Upper lobe of right lung (tissue), 1 donor: ENCODE results near the gene AIFM2. TPM values are rescaled to one million over a fixed set of nuclear protein-coding genes. Genes with fewer than 3 reads are reported as not detected.
"Not testable (repeated sequence)": the region's sequence is repeated elsewhere in the genome, so short reads cannot be mapped to it uniquely, and the experiment has no call there.

Experiments used
- ATAC-seq: fragments of 200-7000 bp; cut with Tn5 transposase; one replicate; pipeline ENCODE4 v1.9.1; 2020; ENCODE audit warnings: mild to moderate bottlenecking, moderate library complexity
- DNase-seq: peaks from one replicate; pipeline ENCODE4 v3.0.0-alpha.2; 2020
- H3K27ac ChIP-seq: fragments of 200-600 bp; one replicate; pipeline ENCODE4 v1.8.0; 2022
- H3K27me3 ChIP-seq: fragments of 200-600 bp; one replicate; pipeline ENCODE4 v1.8.0; 2022; ENCODE audit warnings: mild to moderate bottlenecking
- H3K36me3 ChIP-seq: fragments of 200-600 bp; one replicate; pipeline ENCODE4 v1.8.0; 2022
- H3K4me1 ChIP-seq: fragments of 200-600 bp; one replicate; pipeline ENCODE4 v1.8.0; 2022
- H3K4me3 ChIP-seq: fragments of 200-600 bp; one replicate; pipeline ENCODE4 v1.8.0; 2022; ENCODE audit warnings: mild to moderate bottlenecking
- H3K9me3 ChIP-seq: fragments of 200-600 bp; one replicate; pipeline ENCODE4 v1.8.0; 2022
- CTCF ChIP-seq: fragments of 200-600 bp; IDR thresholded peaks from one replicate; pipeline ENCODE4 v1.8.0; 2022; ENCODE audit warnings: antibody characterized with exemption
- intact Hi-C: fragments of 100-400 bp; cut with DNase I; formaldehyde crosslinking; loops from one replicate; pipeline ENCODE4 v1.11.0; 2022
- long read RNA-seq: library from polyadenylated mRNA; unstranded; transcript quantifications from one replicate; pipeline ENCODE4 v2.0.0, GENCODE V29; 2021
- total RNA-seq: library from RNA; stranded (reverse); fragmentation: NEBNext Ultra II Directional; extraction: Animal tissue kit (Norgen Biotek cat#: 25700); gene quantifications from one replicate; pipeline ENCODE4 v1.2.1, GENCODE V29; 2021
- donor health status: DM: no; HTN: yes; CAD: no; lungs with severe emphysema.

AIFM2 gene
- 15.4 TPM for total RNA-seq
- long read RNA-seq, transcript AIFM2-201 (9 exons, 3,243 nt): major isoform, 25 of 57 reads
- long read RNA-seq, transcript AIFM2-204 (9 exons, 3,247 nt): minor isoform, 9 of 57 reads
- long read RNA-seq, partial matches to known transcripts: 4 of 57 reads
- long read RNA-seq, other reads (novel, unspliced or antisense): 19 of 57 reads

- DNase-seq: peak; percentile 93
- peaks cover 18% of the 10 kb centered on the region for H3K4me1 ChIP-seq
- H3K36me3 ChIP-seq: peaks cover 6% of the 10 kb centered on the region
- peak; percentile 91 for ATAC-seq
- no peaks in the 10 kb centered on the region for H3K9me3 ChIP-seq
- TF ChIP-seq CTCF: peak; percentile 7
- peak within 1 kb of the TSS; percentile 82 for H3K27ac ChIP-seq
- intact Hi-C loops: no loop called here
- H3K27me3 ChIP-seq: no peaks in the 10 kb centered on the region
- H3K4me3 ChIP-seq: peak within 1 kb of the TSS; percentile 80
These were observed at the start of gene AIFM2 for GRCh38 chr10:70132098-70133029. Gene AIFM2, minus strand, starts transcription at chr10:70132825. Its CDS starts 8,741 bp downstream, at chr10:70124084.

- H3K4me3 ChIP-seq, intact Hi-C loops, H3K27ac ChIP-seq, H3K36me3 ChIP-seq, H3K27me3 ChIP-seq, H3K9me3 ChIP-seq, ATAC-seq, DNase-seq, H3K4me1 ChIP-seq: not testable (repeated sequence)
These were observed 46.6 kb upstream of the AIFM2 start for GRCh38 chr10:70179209-70179608.

GRCh38 chr10:70178139-70178725 is 45.6 kb upstream of the AIFM2 start:
- ATAC-seq (peak; percentile 70), DNase-seq (no peak)
- no peak for TF ChIP-seq CTCF
- Histone ChIP-seq H3K9me3 (no peaks in the 10 kb centered on the region), H3K4me3 (no peak overlapping the region), H3K27me3 (no peaks in the 10 kb centered on the region), H3K36me3 (no peaks in the 10 kb centered on the region), H3K4me1 (peaks cover 11% of the 10 kb centered on the region), H3K27ac (no peak overlapping the region)
- intact Hi-C loops: no loop called here

- no peaks in the 10 kb centered on the region for H3K27me3 ChIP-seq
- DNase-seq: no peak
- no peak overlapping the region for H3K4me3 ChIP-seq
- H3K9me3 ChIP-seq: no peaks in the 10 kb centered on the region
- TF ChIP-seq CTCF: no peak
- no peak overlapping the region for H3K27ac ChIP-seq
- intact Hi-C loops: no loop called here
- peaks cover 11% of the 10 kb centered on the region for H3K4me1 ChIP-seq
- H3K36me3 ChIP-seq: no peaks in the 10 kb centered on the region
- ATAC-seq: no peak
These were observed 43.8 kb upstream of the AIFM2 start for GRCh38 chr10:70176441-70176840.

GRCh38 chr10:70175516-70175915 is 42.9 kb upstream of the AIFM2 start:
- ATAC-seq: no peak
- Histone ChIP-seq H3K9me3 (no peaks in the 10 kb centered on the region), H3K36me3 (no peaks in the 10 kb centered on the region), H3K4me1 (peaks cover 14% of the 10 kb centered on the region), H3K4me3 (no peak overlapping the region), H3K27ac (no peak overlapping the region), H3K27me3 (no peaks in the 10 kb centered on the region)
- intact Hi-C loops: no loop called here
- no peak for DNase-seq
- TF ChIP-seq CTCF: no peak
